ENCODE measurements around the gene OR51B4. TPM values are rescaled to one million over a fixed set of nuclear protein-coding genes. Genes with fewer than 3 reads are reported as not detected.

OR51B4 gene
- total RNA-seq, 1 experiment from 2014 or later: not detected

- H3K9me3 Mint-ChIP-seq: no peaks in the 10 kb centered on the region; a peak in 1 of 5 replicates
- no peak overlapping the region for H3K4me3 Mint-ChIP-seq
- H3K23me2 ChIP-seq (ENCODE audit: insufficient read length, low read depth, low read length, poor library complexity, severe bottlenecking): no peaks in the 10 kb centered on the region
- H2BK5ac ChIP-seq (ENCODE audit: insufficient read length, low read length): no peak overlapping the region
- H4K8ac ChIP-seq (replicated peaks; ENCODE audit: insufficient read length, low read depth, low read length): no peak overlapping the region
- no peak overlapping the region for H3K14ac ChIP-seq (ENCODE audit: insufficient read depth, low read length)
- peaks cover 11% of the 10 kb centered on the region in 2 experiments for H3K4me1 Mint-ChIP-seq
- H3K36me3 Mint-ChIP-seq (ENCODE audit: insufficient read depth in 1 of 3, low read depth in 3 of 3): no peaks in the 10 kb centered on the region; a peak in 1 of 7 replicates
- no peak overlapping the region for H3K9ac ChIP-seq (ENCODE audit: extremely low read depth, insufficient read length, low read length)
- H3K79me1 ChIP-seq (ENCODE audit: insufficient read depth, low read depth, low read length, poor library complexity, severe bottlenecking): no peaks in the 10 kb centered on the region
- no peak overlapping the region for H2BK15ac ChIP-seq (ENCODE audit: low read depth, low read length)
- H3K27ac ChIP-seq (ENCODE audit: insufficient read length, low read depth, low read length): no peak overlapping the region
- H3K27me3 ChIP-seq (ENCODE audit: insufficient read depth, low read length): no peaks in the 10 kb centered on the region; the same call in 1 of the 2 replicates
- no peaks in the 10 kb centered on the region for H3K9me3 ChIP-seq (ENCODE audit: control insufficient read depth, low read depth, low read length)
- no CpG with 5 or more reads among the region's 1 CpG for WGBS (ENCODE audit: extremely low coverage, insufficient read length, low lambda C conversion rate)
- no peaks in the 10 kb centered on the region for H4K20me1 ChIP-seq (ENCODE audit: control insufficient read depth, insufficient read depth, insufficient read length)
- no peak overlapping the region for H2BK120ac ChIP-seq (ENCODE audit: low read depth, low read length, poor library complexity, severe bottlenecking)
- no peak for DNase-seq
- H2AK5ac ChIP-seq (ENCODE audit: insufficient read length, low read length): no peak overlapping the region
- H3K18ac ChIP-seq (ENCODE audit: insufficient read length, low read depth, low read length): no peak overlapping the region
- no peaks in the 10 kb centered on the region for H3K79me2 ChIP-seq (ENCODE audit: insufficient read depth, low read length)
- H3K4me2 ChIP-seq (ENCODE audit: insufficient read depth, insufficient read length, low read length): no peak overlapping the region
- H2BK20ac ChIP-seq (ENCODE audit: low read depth, low read length, poor library complexity, severe bottlenecking): no peak overlapping the region
- H3K4me1 ChIP-seq (ENCODE audit: insufficient read depth, low read length): no peaks in the 10 kb centered on the region
- no peak overlapping the region for H3K23ac ChIP-seq (ENCODE audit: insufficient read length, low read depth, low read length)
- H3T11ph ChIP-seq (ENCODE audit: low read length): no peak overlapping the region
- no peak overlapping the region for H4K5ac ChIP-seq (ENCODE audit: insufficient read length, low read depth, low read length)
- H3K4ac ChIP-seq (ENCODE audit: low read depth, low read length): no peak overlapping the region
- no peak overlapping the region for H2AFZ ChIP-seq (ENCODE audit: low read length)
- H3K27ac Mint-ChIP-seq: no peak overlapping the region
- no peak overlapping the region for H4K91ac ChIP-seq (ENCODE audit: insufficient read length, low read depth, low read length)
- peaks cover 35% of the 10 kb centered on the region for H3K27me3 Mint-ChIP-seq (ENCODE audit: low read depth)
- no peak overlapping the region for H2BK12ac ChIP-seq (ENCODE audit: insufficient read length, low read depth, low read length)
- no peak for TF ChIP-seq CTCF (conservative IDR thresholded peaks at IDR 0.05)
- H3K56ac ChIP-seq (ENCODE audit: insufficient read length, low read depth, low read length): no peak overlapping the region
Measured at GRCh38 chr11:5252919-5253265, 48.9 kb downstream of the OR51B4 start.

Measured in H9 (cell line).